IMR-90 (cell line): ENCODE results near the gene CHPT1.

Experiments used
- CTCF ChIP-seq: conservative IDR thresholded peaks from 2 replicates; pipeline ENCODE4 v1.5.1; 2012; ENCODE audit warnings: mild to moderate bottlenecking, low read depth, low read length, improper control_type of control experiment
- MXI1 ChIP-seq: IDR thresholded peaks from 2 replicates; pipeline ENCODE4 v1.6.1; 2012; ENCODE audit warnings: low read depth, mild to moderate bottlenecking, low read length, moderate library complexity, borderline replicate concordance

- TF ChIP-seq MXI1 (no peak), CTCF (no peak)
Observed at GRCh38 chr12:101697930-101698799, 725 bp downstream of the CHPT1 start.
